Stimulated activated CD8-positive, alpha-beta memory T cell treated with anti-CD3 and anti-CD28 coated beads, Interleukin-7, amount 100 ng/mL, for 1 hour (primary cell): ENCODE measurements around the gene ERBB4.
"Not testable (repeated sequence)": the region's sequence is repeated elsewhere in the genome, so short reads cannot be mapped to it uniquely, and the experiment has no call there.

Source experiments
- DNase-seq, 2 donors: peaks; one replicate each; pipeline ENCODE4 v3.0.0-alpha.2; 2020; ENCODE audit warnings: low read depth in 2 of 2

The ERBB4 gene

GRCh38 chr2:212299943-212300342 lies 238.7 kb downstream of the ERBB4 start:
- no peak for DNase-seq

DNA sequence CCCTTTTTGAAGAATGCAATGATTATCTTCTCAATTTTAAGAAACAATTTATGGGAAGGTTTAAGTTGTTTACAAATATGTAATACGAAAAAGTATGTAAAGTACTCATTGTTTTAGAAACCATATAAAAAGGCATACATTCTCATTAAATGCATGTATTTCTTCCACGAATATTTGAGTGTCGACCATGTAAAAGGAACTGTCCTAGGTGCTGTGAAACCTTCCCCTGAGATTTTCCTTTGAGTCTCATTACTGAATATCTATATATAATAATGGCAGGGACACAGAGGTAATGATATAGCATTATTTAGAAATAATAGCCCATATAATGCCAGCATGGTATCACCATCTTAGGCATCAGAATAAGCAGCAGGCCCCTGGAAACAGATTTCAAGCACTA lies 239.3 kb downstream of the ERBB4 start:
- DNase-seq: no peak

DNA sequence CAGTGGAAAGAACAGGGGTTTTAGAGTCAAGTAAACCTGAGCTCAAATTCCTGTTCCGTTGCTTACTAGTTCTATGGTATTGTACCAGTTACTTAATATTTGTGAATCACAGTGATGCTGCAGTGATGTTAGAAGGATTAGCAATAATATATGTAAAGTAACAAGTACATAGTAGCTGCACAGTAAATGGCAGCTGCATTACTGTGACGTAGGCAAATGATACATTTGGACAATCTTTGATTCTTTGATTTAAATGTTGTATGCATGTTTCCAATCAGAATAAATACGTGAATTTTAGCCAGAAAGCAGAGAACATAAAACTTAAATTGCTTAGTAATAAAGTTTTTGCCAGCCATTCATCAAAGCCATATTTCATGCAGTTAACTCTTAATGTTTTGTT lies 243.0 kb downstream of the ERBB4 start:
- DNase-seq: no peak

DNA sequence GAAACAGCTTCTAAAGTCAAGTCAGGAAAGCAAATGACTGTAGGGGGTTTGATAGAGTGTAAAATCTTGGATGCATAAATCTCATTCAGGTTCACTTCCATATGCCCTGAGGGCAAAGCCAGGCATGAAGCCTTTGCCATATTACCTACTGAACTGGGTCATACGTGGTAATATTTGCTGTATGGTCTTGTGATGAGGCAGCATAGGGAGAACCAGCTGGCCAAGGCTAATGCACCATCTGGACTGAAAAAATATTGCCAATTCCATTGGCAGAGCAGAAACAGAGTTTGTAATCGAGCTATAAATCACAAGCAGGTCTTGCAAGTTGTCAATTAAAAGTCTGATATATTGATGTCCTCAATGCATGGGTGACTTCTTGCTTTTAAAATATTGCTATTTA lies 243.8 kb downstream of the ERBB4 start:
- no peak for DNase-seq

DNA sequence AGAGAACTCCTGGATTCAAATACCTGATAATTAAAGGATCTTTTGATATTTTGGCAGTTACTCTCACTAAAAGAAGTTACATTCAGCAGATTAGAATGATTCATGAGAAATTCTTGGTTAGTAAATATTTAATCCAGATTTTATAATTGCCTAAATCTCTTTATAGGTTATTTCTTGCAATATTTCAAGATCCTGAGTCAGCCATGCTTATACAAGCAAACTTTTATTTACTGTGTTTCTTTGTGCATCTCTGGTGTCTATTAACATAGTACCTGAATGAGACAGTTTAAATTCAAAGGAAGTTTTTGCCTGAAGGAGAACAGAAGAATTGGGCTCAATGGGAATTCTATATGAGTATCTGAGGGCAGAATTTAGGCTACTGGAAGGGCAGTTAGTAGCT lies 249.3 kb downstream of the ERBB4 start:
- no peak for DNase-seq

GRCh38 chr2:212288308-212288707 lies 250.3 kb downstream of the ERBB4 start:
- DNase-seq: no peak

DNA sequence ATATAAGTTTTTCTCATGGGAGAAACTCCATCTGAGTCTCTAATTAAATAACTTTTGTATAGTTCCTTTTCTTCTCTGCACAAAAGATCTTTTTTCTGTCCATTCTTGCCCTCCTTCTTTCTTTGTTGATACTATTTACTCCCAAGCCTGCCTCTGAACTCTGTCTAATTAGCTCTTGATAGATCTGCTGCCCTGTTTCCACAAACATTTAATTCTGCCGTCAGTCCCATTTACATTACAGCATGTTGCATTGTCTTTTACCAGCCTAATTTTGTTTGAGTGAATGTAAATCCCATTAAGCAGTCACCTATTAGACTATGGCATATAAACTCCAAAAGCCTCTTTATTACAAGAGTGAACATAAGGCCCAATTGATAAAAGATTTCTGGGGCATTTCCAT lies 254.4 kb downstream of the ERBB4 start:
- DNase-seq: no peak

DNA sequence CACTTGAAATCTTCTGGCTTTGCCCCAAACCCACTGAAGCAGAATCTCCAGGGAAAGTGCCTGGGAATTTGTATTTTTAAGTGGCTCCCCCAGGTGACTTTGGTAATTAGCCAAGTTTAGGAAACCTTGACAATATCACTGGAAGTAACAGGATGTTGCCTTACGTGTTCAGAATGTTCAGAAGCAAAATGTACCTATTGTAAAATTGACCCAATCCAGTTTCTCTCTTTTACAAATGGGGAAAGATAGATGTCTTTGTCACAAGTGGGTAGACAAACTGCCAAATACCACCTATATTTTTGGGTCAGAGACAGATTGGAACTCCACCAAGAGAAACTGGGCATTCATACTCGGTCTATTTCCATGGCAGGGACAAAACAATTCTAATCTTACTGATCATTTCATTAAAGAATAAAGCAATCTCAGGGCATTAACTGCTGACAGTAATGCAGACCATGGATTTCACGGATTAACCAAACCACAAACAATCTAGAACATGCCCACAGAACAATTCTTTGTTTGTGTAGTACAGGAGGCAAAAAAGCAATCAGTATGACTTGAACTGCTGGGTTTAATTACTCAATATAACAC lies 255.8 kb downstream of the ERBB4 start:
- DNase-seq: no peak

DNA sequence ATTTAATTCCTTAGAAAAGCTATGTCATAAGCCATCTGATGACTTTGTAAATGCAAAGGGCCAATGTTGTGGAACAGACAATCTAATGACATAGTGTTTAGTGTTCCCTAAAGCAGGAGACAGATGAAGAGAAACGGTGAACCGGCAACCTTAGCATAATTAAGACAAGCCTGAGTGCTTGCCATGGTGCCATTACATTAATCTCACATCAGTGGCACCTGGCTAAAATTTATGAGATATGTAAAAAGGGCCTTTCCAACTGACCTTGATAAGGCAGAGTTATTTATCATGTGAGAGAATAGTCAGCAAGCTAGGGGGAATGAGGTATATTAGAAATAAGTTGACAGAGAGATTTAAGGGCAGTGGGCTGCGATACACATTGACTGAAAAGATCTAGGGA lies 261.8 kb downstream of the ERBB4 start:
- DNase-seq: no peak

DNA sequence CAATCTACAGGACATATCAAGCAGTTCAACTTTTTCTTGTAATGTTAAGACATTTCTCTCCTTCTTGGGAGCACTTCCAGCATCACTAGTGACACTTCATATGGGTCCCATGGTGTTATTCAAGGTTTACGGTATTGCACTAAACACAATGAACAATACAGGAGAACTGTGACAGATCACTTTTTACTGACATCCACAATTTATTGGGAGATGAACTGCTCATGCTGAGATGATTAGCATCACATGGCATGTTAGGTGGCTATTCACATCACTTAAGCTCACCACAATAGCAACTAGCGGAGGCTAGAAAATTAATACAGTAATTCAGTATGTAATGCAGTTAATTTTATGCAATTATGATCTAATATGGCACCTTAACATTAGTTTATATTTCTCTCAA lies 264.4 kb downstream of the ERBB4 start:
- no peak for DNase-seq

GRCh38 chr2:212271583-212271982 lies 267.0 kb downstream of the ERBB4 start:
- DNase-seq: no peak

DNA sequence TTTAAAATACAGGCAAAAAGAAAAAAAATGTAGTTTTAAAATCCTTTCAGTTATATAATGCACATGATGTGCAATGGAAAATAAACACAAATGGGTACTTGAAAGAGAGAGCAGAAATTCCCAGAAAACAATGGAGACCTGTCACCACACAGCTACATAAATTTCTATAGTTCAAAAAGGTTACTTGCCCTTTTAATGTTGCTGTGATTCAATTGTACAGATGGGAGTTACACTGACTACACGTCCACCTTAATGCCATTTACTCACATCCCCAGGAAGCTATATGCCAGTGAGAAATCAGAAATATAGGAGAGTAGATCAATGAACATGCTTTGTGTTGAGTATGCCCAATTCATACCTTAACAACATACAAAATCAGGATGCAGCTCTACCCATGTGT lies 269.6 kb downstream of the ERBB4 start:
- no peak for DNase-seq

- no peak for DNase-seq
Observed at GRCh38 chr2:212266297-212266696, 272.3 kb downstream of the ERBB4 start.

DNA sequence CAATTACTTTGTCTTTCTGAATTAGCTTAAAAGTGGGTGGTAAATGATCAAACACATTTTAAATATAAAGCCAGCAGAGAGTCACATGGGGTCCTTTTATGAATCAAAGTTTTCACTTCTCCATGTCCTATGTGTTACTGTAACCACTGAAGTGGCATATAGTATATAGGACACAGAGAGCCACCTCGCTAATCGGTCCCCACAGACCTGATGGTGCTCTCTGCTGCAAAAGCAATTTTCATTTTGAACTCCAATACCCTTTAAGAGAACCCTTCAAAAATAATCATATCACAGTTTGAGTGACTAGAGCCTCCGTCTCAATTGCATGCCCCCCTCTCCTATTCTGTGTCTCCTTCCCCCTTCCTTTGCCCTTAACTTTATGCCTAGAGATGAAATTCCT lies 272.8 kb downstream of the ERBB4 start:
- no peak for DNase-seq

DNA sequence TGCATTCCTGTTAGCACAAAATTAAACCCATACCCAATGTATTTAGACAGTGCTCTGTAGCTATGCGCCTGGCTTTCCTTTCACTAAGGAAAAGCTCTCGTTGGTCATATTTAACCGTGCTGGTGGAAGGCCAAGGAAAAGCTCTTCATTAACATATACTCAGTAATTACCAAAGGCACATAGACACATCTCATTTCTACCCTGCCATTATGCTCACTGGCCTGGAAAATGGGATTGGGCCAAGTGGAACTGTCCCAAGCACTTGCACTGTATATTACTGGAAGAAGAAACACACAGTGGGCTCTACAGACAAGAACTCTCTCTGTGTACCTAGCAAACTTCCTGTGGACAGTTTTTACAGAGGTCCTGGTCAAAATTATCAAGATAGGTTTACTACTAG lies 274.4 kb downstream of the ERBB4 start:
- no peak for DNase-seq

DNA sequence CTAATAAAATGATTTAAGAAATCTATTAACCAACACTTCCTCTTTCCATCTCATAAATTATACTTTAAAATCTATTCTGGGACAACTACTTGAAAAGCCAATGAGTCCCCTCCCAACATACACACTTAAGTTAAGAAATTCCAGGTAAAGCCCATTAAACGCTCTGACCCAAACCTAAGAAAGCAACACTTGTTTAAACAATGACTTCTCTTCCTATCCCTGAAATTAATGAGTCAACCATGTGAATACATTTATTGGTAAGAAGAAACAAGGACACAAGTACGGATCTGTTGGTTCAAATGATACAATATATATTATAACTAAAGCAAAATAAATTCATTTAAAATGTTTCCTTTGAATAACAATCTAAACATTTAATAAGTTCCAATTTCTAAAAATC lies 279.4 kb downstream of the ERBB4 start:
- DNase-seq: no peak

- no peak for DNase-seq
Observed at GRCh38 chr2:212254339-212254738, 284.3 kb downstream of the ERBB4 start.

DNA sequence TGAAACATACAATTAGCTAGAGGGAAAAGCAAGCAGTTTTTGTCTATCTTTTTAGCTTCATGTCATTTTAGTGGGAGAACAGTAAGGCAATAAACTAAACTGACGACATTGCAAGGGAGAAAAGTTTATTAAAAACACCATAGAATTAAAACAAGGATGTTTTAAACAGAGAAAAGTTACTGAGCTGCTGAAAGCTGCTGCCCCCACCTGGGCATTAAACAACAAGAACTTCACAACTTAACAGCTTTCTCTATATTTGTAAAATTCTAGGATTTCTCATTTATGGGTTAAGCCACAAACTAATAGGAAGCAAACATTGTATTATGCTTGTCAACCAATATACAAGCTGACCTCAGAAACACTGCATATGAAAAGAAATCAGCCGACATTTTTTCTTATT lies 289.2 kb downstream of the ERBB4 start:
- no peak for DNase-seq

DNA sequence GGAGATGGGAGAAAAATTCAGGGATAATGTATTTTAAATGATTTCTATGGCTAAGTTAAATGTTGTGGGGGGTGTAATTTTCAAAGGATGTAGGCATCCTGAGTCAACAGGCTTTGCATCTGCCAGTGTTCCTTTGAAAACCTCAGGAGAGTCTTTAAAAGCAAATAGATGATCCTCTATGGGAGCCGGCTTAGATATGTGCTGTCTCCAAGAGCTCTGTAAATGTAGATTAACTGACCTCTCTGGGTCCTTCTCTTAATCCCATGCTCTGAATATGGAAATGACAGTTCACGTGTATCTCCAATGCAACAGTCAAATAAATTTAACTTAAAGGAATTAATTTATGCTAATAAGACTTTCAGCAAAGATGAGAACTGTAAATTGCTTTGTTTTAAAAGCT lies 292.7 kb downstream of the ERBB4 start:
- DNase-seq: no peak

GRCh38 chr2:212242724-212243123 lies 295.9 kb downstream of the ERBB4 start:
- DNase-seq: no peak

DNA sequence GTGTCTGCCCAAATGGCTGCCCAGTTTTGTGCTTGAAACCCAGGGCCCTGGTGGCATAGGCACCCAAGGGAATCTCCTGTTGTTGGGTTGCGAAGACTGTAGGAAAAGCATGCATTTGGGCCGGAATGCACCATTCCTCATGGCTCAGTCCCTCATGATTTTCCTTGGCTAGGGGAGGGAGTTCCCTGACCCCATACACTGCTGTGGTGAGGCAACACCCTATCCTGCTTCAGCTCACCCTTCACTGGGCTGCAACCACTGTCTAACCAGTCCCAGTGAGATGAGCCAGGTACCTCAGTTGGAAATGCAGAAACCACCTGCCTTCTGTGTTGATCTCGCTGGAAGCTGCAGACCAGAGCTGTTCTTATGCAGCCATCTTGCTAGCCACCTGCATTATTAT lies 300.4 kb downstream of the ERBB4 start:
- DNase-seq: not testable (repeated sequence)

- no peak for DNase-seq
Observed at GRCh38 chr2:212237350-212238095, 301.1 kb downstream of the ERBB4 start.

- no peak for DNase-seq
Observed at GRCh38 chr2:212228743-212229171, 309.8 kb downstream of the ERBB4 start.

DNA sequence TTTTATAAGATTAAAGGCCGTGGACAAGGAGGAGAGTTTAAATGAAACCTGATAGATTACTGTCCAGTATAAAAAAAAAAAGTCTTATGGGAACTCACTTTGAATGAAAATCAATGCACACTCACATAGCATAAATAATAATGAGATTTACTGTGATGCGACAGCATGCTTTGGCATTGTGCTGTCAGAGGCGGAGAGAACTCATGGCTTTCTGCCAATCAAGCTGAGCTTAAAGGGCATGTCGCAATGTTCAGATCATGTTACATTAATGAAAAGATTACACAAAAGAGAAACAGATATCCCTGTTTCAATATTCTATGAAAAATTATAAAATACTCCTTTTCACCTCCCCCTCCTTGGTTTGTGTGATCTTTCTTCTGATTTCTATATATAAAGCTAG lies 310.8 kb downstream of the ERBB4 start:
- no peak for DNase-seq
